Breast epithelium (tissue), 3 donors: Measurements from ENCODE around the gene USP15.

Experiments
- CTCF ChIP-seq, 3 donors: fragments of 450-650 bp; IDR thresholded peaks; one replicate each; pipeline ENCODE4 v1.5.1; 2016 to 2017; ENCODE audit warnings: antibody characterized with exemption in 3 of 3, mild to moderate bottlenecking in 3 of 3, moderate library complexity in 3 of 3
- POLR2A ChIP-seq: fragments of 450-650 bp; IDR thresholded peaks from one replicate; pipeline ENCODE4 v1.6.1; 2016; ENCODE audit warnings: antibody characterized with exemption, mild to moderate bottlenecking, moderate library complexity
- POLR2AphosphoS5 ChIP-seq, 3 donors: sonication (generic); formaldehyde crosslinking; IDR thresholded peaks; one replicate each; pipeline ENCODE4 v1.6.1; 2017; ENCODE audit warnings: antibody characterized with exemption in 3 of 3

DNA sequence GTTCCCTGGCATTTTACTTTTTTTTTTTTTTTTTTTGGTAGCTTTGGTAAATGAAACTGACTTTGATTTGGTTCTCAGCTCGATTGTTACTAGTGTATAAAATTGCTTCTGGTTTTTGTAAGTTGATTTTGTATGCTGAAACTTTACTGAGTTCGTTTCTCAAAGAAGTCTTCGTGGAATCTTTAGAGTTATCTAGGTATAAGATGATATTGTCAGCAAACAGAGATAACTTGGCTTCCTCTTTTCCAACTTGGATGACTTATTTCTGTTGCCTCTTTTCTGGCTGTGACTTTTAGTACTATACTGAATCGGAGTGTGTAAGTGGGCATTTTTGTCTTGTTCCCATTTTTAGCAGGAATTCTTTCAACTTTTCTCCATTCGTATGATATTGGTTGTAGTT lies 28.1 kb downstream of the USP15 start:
- TF ChIP-seq CTCF (IDR thresholded peaks at IDR 0.05): no peak
- TF ChIP-seq POLR2AphosphoS5 (IDR thresholded peaks at IDR 0.05): no peak
- TF ChIP-seq POLR2A: no peak
